K562 (cell line): Measurements from ENCODE around the gene MEIKIN.

ENCODE experiments used
- EZH2 ChIP-seq: IDR thresholded peaks from 2 replicates; pipeline ENCODE4 v1.6.1; 2012; ENCODE audit warnings: low read depth, mild to moderate bottlenecking, inconsistent platforms, low read length, borderline replicate concordance
- FOXM1 ChIP-seq, 2 experiments: fragments of 450-650 bp in 1 of 2; sonication (generic) in 1 of 2; formaldehyde crosslinking in 1 of 2; IDR thresholded peaks; 2 replicates each; pipeline versions ENCODE4 v1.6.1 to v1.9.0; 2017 to 2022; ENCODE audit warnings: low read depth in 2 of 2, mild to moderate bottlenecking in 2 of 2, missing genetic modification reagents in 1 of 2, moderate library complexity in 1 of 2
- HMG20A ChIP-seq: fragments of 450-650 bp; formaldehyde crosslinking; conservative IDR thresholded peaks from 2 replicates; pipeline ENCODE4 v1.4.0; 2020; ENCODE audit warnings: mild to moderate bottlenecking, mixed read lengths
- JUND ChIP-seq, 2 experiments: IDR thresholded peaks; 2 replicates in 1 of 2; 3 replicates in 1 of 2; pipeline ENCODE4 v1.6.1; 2011; ENCODE audit warnings: borderline replicate concordance in 2 of 2, low read depth in 2 of 2, low read length in 2 of 2, improper control_type of control experiment in 1 of 2, missing biosample characterization in 1 of 2, missing genetic modification characterization in 1 of 2, missing genetic modification reagents in 1 of 2
- MAFK ChIP-seq: IDR thresholded peaks from 2 replicates; pipeline ENCODE4 v1.6.1; 2011; ENCODE audit warnings: low read length, improper control_type of control experiment
- SMAD3 ChIP-seq: fragments of 450-650 bp; formaldehyde crosslinking; conservative IDR thresholded peaks from 2 replicates; pipeline ENCODE4 v1.4.0; 2020; ENCODE audit warnings: mild to moderate bottlenecking
- TF ChIP-seq, protein P1 (sequence below): fragments of 450-650 bp; IDR thresholded peaks from 2 replicates; pipeline ENCODE4 v1.6.1; 2017; ENCODE audit warnings: mild to moderate bottlenecking, moderate library complexity
- TF ChIP-seq, protein P2 (sequence below): fragments of 150-350 bp; IDR thresholded peaks from 2 replicates; pipeline ENCODE4 v1.6.1; 2014; ENCODE audit warnings: low read depth, mild to moderate bottlenecking, low read length, borderline replicate concordance

DNA sequence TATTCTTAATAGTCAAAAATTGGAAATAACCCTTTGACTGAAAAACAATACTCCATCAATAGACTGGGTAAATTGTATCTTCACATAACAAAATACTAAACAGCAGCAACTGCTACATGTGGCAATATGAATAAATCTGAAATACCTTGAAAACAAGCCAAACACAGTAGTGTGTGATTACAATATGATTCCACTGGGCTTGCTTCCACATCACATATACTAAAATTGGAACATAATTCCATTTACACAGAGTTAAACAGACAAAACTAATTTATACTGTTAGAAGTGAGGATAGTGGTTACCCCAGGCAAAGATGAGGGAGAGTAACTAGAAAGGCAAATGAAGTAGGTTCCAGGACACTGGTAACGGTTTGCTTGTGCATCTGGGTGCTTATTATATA, 169.0 kb downstream of the MEIKIN start:
- TF ChIP-seq, protein P1, sequence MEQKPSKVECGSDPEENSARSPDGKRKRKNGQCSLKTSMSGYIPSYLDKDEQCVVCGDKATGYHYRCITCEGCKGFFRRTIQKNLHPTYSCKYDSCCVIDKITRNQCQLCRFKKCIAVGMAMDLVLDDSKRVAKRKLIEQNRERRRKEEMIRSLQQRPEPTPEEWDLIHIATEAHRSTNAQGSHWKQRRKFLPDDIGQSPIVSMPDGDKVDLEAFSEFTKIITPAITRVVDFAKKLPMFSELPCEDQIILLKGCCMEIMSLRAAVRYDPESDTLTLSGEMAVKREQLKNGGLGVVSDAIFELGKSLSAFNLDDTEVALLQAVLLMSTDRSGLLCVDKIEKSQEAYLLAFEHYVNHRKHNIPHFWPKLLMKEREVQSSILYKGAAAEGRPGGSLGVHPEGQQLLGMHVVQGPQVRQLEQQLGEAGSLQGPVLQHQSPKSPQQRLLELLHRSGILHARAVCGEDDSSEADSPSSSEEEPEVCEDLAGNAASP: no peak
- TF ChIP-seq HMG20A (CRISPR knock-in tag) (no peak), MAFK (no peak), SMAD3 (no peak), JUND (IDR thresholded peaks at IDR 0.05; ENCODE audit: borderline replicate concordance, low read depth, low read length) (no peak), JUND (tag; IDR thresholded peaks at IDR 0.05; ENCODE audit: borderline replicate concordance, low read depth, low read length) (no peak), EZH2 (no peak), FOXM1 (IDR thresholded peaks at IDR 0.05; ENCODE audit: low read depth) (no peak), FOXM1 (CRISPR knock-in tag; IDR thresholded peaks at IDR 0.05; ENCODE audit: low read depth) (no peak)
- TF ChIP-seq, protein P2, sequence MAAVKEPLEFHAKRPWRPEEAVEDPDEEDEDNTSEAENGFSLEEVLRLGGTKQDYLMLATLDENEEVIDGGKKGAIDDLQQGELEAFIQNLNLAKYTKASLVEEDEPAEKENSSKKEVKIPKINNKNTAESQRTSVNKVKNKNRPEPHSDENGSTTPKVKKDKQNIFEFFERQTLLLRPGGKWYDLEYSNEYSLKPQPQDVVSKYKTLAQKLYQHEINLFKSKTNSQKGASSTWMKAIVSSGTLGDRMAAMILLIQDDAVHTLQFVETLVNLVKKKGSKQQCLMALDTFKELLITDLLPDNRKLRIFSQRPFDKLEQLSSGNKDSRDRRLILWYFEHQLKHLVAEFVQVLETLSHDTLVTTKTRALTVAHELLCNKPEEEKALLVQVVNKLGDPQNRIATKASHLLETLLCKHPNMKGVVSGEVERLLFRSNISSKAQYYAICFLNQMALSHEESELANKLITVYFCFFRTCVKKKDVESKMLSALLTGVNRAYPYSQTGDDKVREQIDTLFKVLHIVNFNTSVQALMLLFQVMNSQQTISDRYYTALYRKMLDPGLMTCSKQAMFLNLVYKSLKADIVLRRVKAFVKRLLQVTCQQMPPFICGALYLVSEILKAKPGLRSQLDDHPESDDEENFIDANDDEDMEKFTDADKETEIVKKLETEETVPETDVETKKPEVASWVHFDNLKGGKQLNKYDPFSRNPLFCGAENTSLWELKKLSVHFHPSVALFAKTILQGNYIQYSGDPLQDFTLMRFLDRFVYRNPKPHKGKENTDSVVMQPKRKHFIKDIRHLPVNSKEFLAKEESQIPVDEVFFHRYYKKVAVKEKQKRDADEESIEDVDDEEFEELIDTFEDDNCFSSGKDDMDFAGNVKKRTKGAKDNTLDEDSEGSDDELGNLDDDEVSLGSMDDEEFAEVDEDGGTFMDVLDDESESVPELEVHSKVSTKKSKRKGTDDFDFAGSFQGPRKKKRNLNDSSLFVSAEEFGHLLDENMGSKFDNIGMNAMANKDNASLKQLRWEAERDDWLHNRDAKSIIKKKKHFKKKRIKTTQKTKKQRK: no peak
